HG02798 (cell line): ENCODE measurements around the gene SRCIN1.

ENCODE experiments used
- ATAC-seq: cut with Tn5 transposase; IDR thresholded peaks from one replicate; pipeline ENCODE4 v1.9.1; 2021; ENCODE audit warnings: mild to moderate bottlenecking; ENCODE audit not compliant: unreplicated experiment, poor library complexity

Gene SRCIN1

GRCh38 chr17:38564869-38565268, 40.9 kb downstream of the SRCIN1 start:
- ATAC-seq: no peak

GRCh38 chr17:38564254-38564837, 41.4 kb downstream of the SRCIN1 start:
- no peak for ATAC-seq

GRCh38 chr17:38563362-38564253, 42.1 kb downstream of the SRCIN1 start:
- ATAC-seq: no peak

GRCh38 chr17:38562903-38563302, 42.8 kb downstream of the SRCIN1 start:
- ATAC-seq: no peak

GRCh38 chr17:38562215-38562569, 43.6 kb downstream of the SRCIN1 start:
- no peak for ATAC-seq

GRCh38 chr17:38561416-38562214, 44.1 kb downstream of the SRCIN1 start:
- no peak for ATAC-seq

GRCh38 chr17:38560503-38561318, 45.0 kb downstream of the SRCIN1 start:
- ATAC-seq: no peak

GRCh38 chr17:38559880-38560230, 45.9 kb downstream of the SRCIN1 start:
- ATAC-seq: no peak

GRCh38 chr17:38559051-38559879, 46.5 kb downstream of the SRCIN1 start:
- peak; percentile 75 for ATAC-seq

GRCh38 chr17:38558728-38559050, 47.1 kb downstream of the SRCIN1 start:
- peak; percentile 9 for ATAC-seq

GRCh38 chr17:38557836-38558727, 47.7 kb downstream of the SRCIN1 start:
- ATAC-seq: peak; percentile 78

GRCh38 chr17:38557396-38557795, 48.4 kb downstream of the SRCIN1 start:
- ATAC-seq: no peak

GRCh38 chr17:38556239-38556638, 49.5 kb downstream of the SRCIN1 start:
- ATAC-seq: no peak

GRCh38 chr17:38554430-38555350, 51.1 kb downstream of the SRCIN1 start:
- no peak for ATAC-seq

GRCh38 chr17:38552343-38552742, 53.4 kb downstream of the SRCIN1 start:
- no peak for ATAC-seq

- no peak for ATAC-seq
These were observed 54.6 kb downstream of the SRCIN1 start for GRCh38 chr17:38551121-38551520.

GRCh38 chr17:38550661-38551060, 55.1 kb downstream of the SRCIN1 start:
- no peak for ATAC-seq

GRCh38 chr17:38549285-38549684, 56.5 kb downstream of the SRCIN1 start:
- no peak for ATAC-seq
